Tibial nerve (tissue), 4 donors: Measurements from ENCODE around the gene USP22.

Experiments
- CTCF ChIP-seq, 5 experiments: fragments of 200-600 bp in 3 of 5; fragments of 450-650 bp in 2 of 5; sonication (generic) in 3 of 5; IDR thresholded peaks; one replicate each; pipeline ENCODE4 v1.5.1; 2016 to 2019; ENCODE audit warnings: antibody characterized with exemption in 5 of 5, mild to moderate bottlenecking in 3 of 5, moderate library complexity in 2 of 5
- EP300 ChIP-seq, 2 donors: sonication (generic); formaldehyde crosslinking; IDR thresholded peaks; one replicate each; pipeline ENCODE4 v1.6.1; 2017; ENCODE audit warnings: antibody characterized with exemption in 2 of 2, mild to moderate bottlenecking in 1 of 2
- POLR2A ChIP-seq, 2 donors: fragments of 450-650 bp; IDR thresholded peaks; one replicate each; pipeline ENCODE4 v1.6.1; 2017; ENCODE audit warnings: antibody characterized with exemption in 2 of 2, mild to moderate bottlenecking in 2 of 2, moderate library complexity in 2 of 2

- TF ChIP-seq CTCF (IDR thresholded peaks at IDR 0.05) (no peak), EP300 (IDR thresholded peaks at IDR 0.05) (no peak), POLR2A (IDR thresholded peaks at IDR 0.05) (no peak)
Observed at GRCh38 chr17:20998571-20999043, 44.2 kb downstream of the USP22 start.
